H9 (cell line): ENCODE data around the gene TCF23. TPM values are rescaled to one million over a fixed set of nuclear protein-coding genes. Genes with fewer than 3 reads are reported as not detected.
A peak's percentile ranks its signal among the peaks of the same experiment; 100 is the strongest.

ENCODE experiments used
- DNase-seq: peaks from one replicate; pipeline ENCODE4 v3.0.0-alpha.2; 2017
- H2AFZ ChIP-seq: one replicate; pipeline ENCODE4 v1.6.1; 2013; ENCODE audit warnings: mild to moderate bottlenecking, low read length, control low read depth, moderate library complexity
- H2AK5ac ChIP-seq: 2 replicates; pipeline ENCODE4 v1.6.1; 2013; ENCODE audit warnings: low read length, control low read depth, mixed read lengths; ENCODE audit not compliant: insufficient read length
- H2BK120ac ChIP-seq: one replicate; pipeline ENCODE4 v1.6.1; 2013; ENCODE audit warnings: low read depth, mild to moderate bottlenecking, low read length, control low read depth, inconsistent platforms; ENCODE audit not compliant: poor library complexity, severe bottlenecking
- H2BK12ac ChIP-seq: 2 replicates; pipeline ENCODE4 v1.6.1; 2013; ENCODE audit warnings: low read length, control low read depth, mixed read lengths, low read depth; ENCODE audit not compliant: insufficient read length
- H2BK15ac ChIP-seq: 2 replicates; pipeline ENCODE4 v1.6.1; 2013; ENCODE audit warnings: low read depth, low read length, control low read depth
- H2BK20ac ChIP-seq: one replicate; pipeline ENCODE4 v1.6.1; 2013; ENCODE audit warnings: low read depth, mild to moderate bottlenecking, low read length, control low read depth, inconsistent platforms; ENCODE audit not compliant: poor library complexity, severe bottlenecking
- H2BK5ac ChIP-seq: 2 replicates; pipeline ENCODE4 v1.6.1; 2013; ENCODE audit warnings: low read length, control low read depth, mixed read lengths; ENCODE audit not compliant: insufficient read length
- H3K14ac ChIP-seq: 2 replicates; pipeline ENCODE4 v1.6.1; 2013; ENCODE audit warnings: low read length, control low read depth; ENCODE audit not compliant: insufficient read depth
- H3K18ac ChIP-seq: 2 replicates; pipeline ENCODE4 v1.6.1; 2013; ENCODE audit warnings: low read depth, mild to moderate bottlenecking, mixed read lengths, low read length, control low read depth; ENCODE audit not compliant: insufficient read length
- H3K23ac ChIP-seq: 2 replicates; pipeline ENCODE4 v1.6.1; 2013; ENCODE audit warnings: low read length, control low read depth, mixed read lengths, low read depth; ENCODE audit not compliant: insufficient read length
- H3K23me2 ChIP-seq: 2 replicates; pipeline ENCODE4 v1.6.1; 2013; ENCODE audit warnings: low read depth, mild to moderate bottlenecking, mixed read lengths, low read length, control low read depth; ENCODE audit not compliant: insufficient read length, poor library complexity, severe bottlenecking
- H3K27ac ChIP-seq: 2 replicates; pipeline ENCODE4 v1.5.1; 2013; ENCODE audit warnings: low read length, control low read depth, mixed read lengths, low read depth; ENCODE audit not compliant: insufficient read length
- H3K27me3 ChIP-seq: 2 replicates; pipeline ENCODE4 v1.6.1; 2013; ENCODE audit warnings: low read length, control low read depth, inconsistent platforms; ENCODE audit not compliant: insufficient read depth
- H3K4ac ChIP-seq: 2 replicates; pipeline ENCODE4 v1.6.1; 2013; ENCODE audit warnings: low read depth, mild to moderate bottlenecking, control low read depth, inconsistent platforms, low read length, moderate library complexity
- H3K4me1 ChIP-seq: 2 replicates; pipeline ENCODE4 v1.6.1; 2013; ENCODE audit warnings: low read length, control low read depth, inconsistent platforms; ENCODE audit not compliant: insufficient read depth
- H3K4me2 ChIP-seq: 2 replicates; pipeline ENCODE4 v1.6.1; 2013; ENCODE audit warnings: low read length, control low read depth, mixed read lengths; ENCODE audit not compliant: insufficient read length, insufficient read depth
- H3K56ac ChIP-seq: 2 replicates; pipeline ENCODE4 v1.6.1; 2013; ENCODE audit warnings: low read depth, mild to moderate bottlenecking, mixed read lengths, low read length, control low read depth; ENCODE audit not compliant: insufficient read length
- H3K79me1 ChIP-seq: 2 replicates; pipeline ENCODE4 v1.6.1; 2013; ENCODE audit warnings: low read depth, mild to moderate bottlenecking, moderate library complexity, low read length, control low read depth, inconsistent platforms; ENCODE audit not compliant: insufficient read depth, poor library complexity, severe bottlenecking
- H3K79me2 ChIP-seq: 2 replicates; pipeline ENCODE4 v1.6.1; 2013; ENCODE audit warnings: low read length, control low read depth, inconsistent platforms; ENCODE audit not compliant: insufficient read depth
- H3K9ac ChIP-seq: 2 replicates; pipeline ENCODE4 v1.6.1; 2013; ENCODE audit warnings: low read length, control low read depth, mixed read lengths; ENCODE audit not compliant: insufficient read length; ENCODE audit errors: extremely low read depth
- H3K9me3 ChIP-seq: one replicate; pipeline ENCODE4 v1.6.1; 2013; ENCODE audit warnings: low read depth, low read length, inconsistent platforms; ENCODE audit not compliant: control insufficient read depth
- H3T11ph ChIP-seq: one replicate; pipeline ENCODE4 v1.6.1; 2013; ENCODE audit warnings: mild to moderate bottlenecking, low read length, control low read depth, inconsistent platforms
- H4K20me1 ChIP-seq: one replicate; pipeline ENCODE4 v1.6.1; 2013; ENCODE audit not compliant: control insufficient read depth, insufficient read length, insufficient read depth
- H4K5ac ChIP-seq: 2 replicates; pipeline ENCODE4 v1.6.1; 2013; ENCODE audit warnings: low read depth, mild to moderate bottlenecking, mixed read lengths, low read length, control low read depth; ENCODE audit not compliant: insufficient read length
- H4K8ac ChIP-seq: replicated peaks from 2 replicates; pipeline ENCODE4 v1.6.1; 2013; ENCODE audit warnings: low read length, control low read depth, mixed read lengths, low read depth; ENCODE audit not compliant: insufficient read length
- H4K91ac ChIP-seq: 2 replicates; pipeline ENCODE4 v1.6.1; 2013; ENCODE audit warnings: low read depth, mild to moderate bottlenecking, moderate library complexity, mixed read lengths, low read length, control low read depth; ENCODE audit not compliant: insufficient read length
- H3K27ac Mint-ChIP-seq, 3 experiments: 2 replicates in 2 of 3; 3 replicates in 1 of 3; pipeline ENCODE4 v1.8.0; 2020 to 2021; ENCODE audit warnings: mixed read lengths in 3 of 3, mild to moderate bottlenecking in 1 of 3, moderate library complexity in 1 of 3
- H3K27me3 Mint-ChIP-seq: 2 replicates; pipeline ENCODE4 v1.8.0; 2021; ENCODE audit warnings: low read depth, mild to moderate bottlenecking, moderate library complexity, mixed read lengths
- H3K36me3 Mint-ChIP-seq, 3 experiments: 2 replicates in 2 of 3; 3 replicates in 1 of 3; pipeline ENCODE4 v1.8.0; 2020 to 2021; ENCODE audit warnings: low read depth in 3 of 3, mixed read lengths in 3 of 3; ENCODE audit not compliant: insufficient read depth in 1 of 3
- H3K4me1 Mint-ChIP-seq, 2 experiments: 2 replicates each; pipeline ENCODE4 v1.8.0; 2020; ENCODE audit warnings: mixed read lengths in 2 of 2
- H3K4me3 Mint-ChIP-seq, 2 experiments: 2 replicates in 1 of 2; 3 replicates in 1 of 2; pipeline ENCODE4 v1.8.0; 2020 to 2021; ENCODE audit warnings: mild to moderate bottlenecking in 2 of 2, mixed read lengths in 2 of 2, moderate library complexity in 1 of 2
- H3K9me3 Mint-ChIP-seq, 2 experiments: 2 replicates in 1 of 2; 3 replicates in 1 of 2; pipeline ENCODE4 v1.8.0; 2020; ENCODE audit warnings: mild to moderate bottlenecking in 2 of 2, mixed read lengths in 2 of 2, moderate library complexity in 1 of 2
- WGBS: extraction: QIAGEN DNeasy Blood & Tissue Kit; methylation state at CpG from one replicate; pipeline ENCODE4 v1.1.7; 2013; ENCODE audit warnings: missing lambda C conversion rate, low lambda C conversion rate, mixed read lengths; ENCODE audit not compliant: insufficient read length; ENCODE audit errors: extremely low coverage; 5-methylcytosine and 5-hydroxymethylcytosine counted together
- total RNA-seq: library from RNA; stranded (reverse); gene quantifications from 2 replicates; pipeline ENCODE4 v1.2.1, GENCODE V29; 2021
- TF ChIP-seq, protein P1 (sequence below): fragments of 200-600 bp; sonication (generic); conservative IDR thresholded peaks from 3 replicates; pipeline ENCODE4 v1.8.0; 2021; ENCODE audit warnings: antibody characterized with exemption, mild to moderate bottlenecking

TCF23 gene
- total RNA-seq, 1 experiment from 2014 or later = not detected

GRCh38 chr2:27131429-27131828 is 17.4 kb upstream of the TCF23 start:
- Mint-ChIP-seq H3K4me3 (peak overlapping the region in 1 of 2 experiments; percentile 20; a peak in 1 of 5 replicates), H3K36me3 (peaks cover 9 to 38% (median 34%) of the 10 kb centered on the region in 3 experiments), H3K27me3 (no peaks in the 10 kb centered on the region; the same call in none of the 2 replicates), H3K4me1 (peaks cover 10 to 11% of the 10 kb centered on the region in 2 experiments), H3K9me3 (no peaks in the 10 kb centered on the region), H3K27ac (no peak overlapping the region)
- no peak overlapping the region for H2BK12ac ChIP-seq
- H2AFZ ChIP-seq = no peak overlapping the region
- H2BK15ac ChIP-seq = no peak overlapping the region
- H4K20me1 ChIP-seq = no peaks in the 10 kb centered on the region
- no peak overlapping the region for H4K91ac ChIP-seq
- no peak overlapping the region for H3K4ac ChIP-seq
- DNase-seq = no peak
- H3K4me2 ChIP-seq = no peak overlapping the region
- H3K4me1 ChIP-seq = no peaks in the 10 kb centered on the region
- no peak overlapping the region for H3K23ac ChIP-seq
- H3K56ac ChIP-seq = no peak overlapping the region
- no peak overlapping the region for H2BK20ac ChIP-seq
- H4K5ac ChIP-seq = no peak overlapping the region
- H3K79me2 ChIP-seq = peaks cover 2% of the 10 kb centered on the region; the same call in 1 of the 2 replicates
- no peak overlapping the region for H3K27ac ChIP-seq
- H3K18ac ChIP-seq = no peak overlapping the region
- peaks cover 4% of the 10 kb centered on the region for H3K79me1 ChIP-seq
- H3K23me2 ChIP-seq = no peaks in the 10 kb centered on the region
- TF ChIP-seq, protein P1, sequence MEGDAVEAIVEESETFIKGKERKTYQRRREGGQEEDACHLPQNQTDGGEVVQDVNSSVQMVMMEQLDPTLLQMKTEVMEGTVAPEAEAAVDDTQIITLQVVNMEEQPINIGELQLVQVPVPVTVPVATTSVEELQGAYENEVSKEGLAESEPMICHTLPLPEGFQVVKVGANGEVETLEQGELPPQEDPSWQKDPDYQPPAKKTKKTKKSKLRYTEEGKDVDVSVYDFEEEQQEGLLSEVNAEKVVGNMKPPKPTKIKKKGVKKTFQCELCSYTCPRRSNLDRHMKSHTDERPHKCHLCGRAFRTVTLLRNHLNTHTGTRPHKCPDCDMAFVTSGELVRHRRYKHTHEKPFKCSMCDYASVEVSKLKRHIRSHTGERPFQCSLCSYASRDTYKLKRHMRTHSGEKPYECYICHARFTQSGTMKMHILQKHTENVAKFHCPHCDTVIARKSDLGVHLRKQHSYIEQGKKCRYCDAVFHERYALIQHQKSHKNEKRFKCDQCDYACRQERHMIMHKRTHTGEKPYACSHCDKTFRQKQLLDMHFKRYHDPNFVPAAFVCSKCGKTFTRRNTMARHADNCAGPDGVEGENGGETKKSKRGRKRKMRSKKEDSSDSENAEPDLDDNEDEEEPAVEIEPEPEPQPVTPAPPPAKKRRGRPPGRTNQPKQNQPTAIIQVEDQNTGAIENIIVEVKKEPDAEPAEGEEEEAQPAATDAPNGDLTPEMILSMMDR = no peak
- H4K8ac ChIP-seq = no peak overlapping the region
- no peaks in the 10 kb centered on the region for H3K27me3 ChIP-seq
- H3K9me3 ChIP-seq = no peaks in the 10 kb centered on the region
- H3K9ac ChIP-seq = no peak overlapping the region
- no peak overlapping the region for H2BK120ac ChIP-seq
- H2BK5ac ChIP-seq = no peak overlapping the region
- H2AK5ac ChIP-seq = no peak overlapping the region
- no peak overlapping the region for H3K14ac ChIP-seq
- WGBS = no CpG with 5 or more reads among the region's 11 CpGs
- no peak overlapping the region for H3T11ph ChIP-seq
